ENCODE measurements around the gene DSP.

DNA sequence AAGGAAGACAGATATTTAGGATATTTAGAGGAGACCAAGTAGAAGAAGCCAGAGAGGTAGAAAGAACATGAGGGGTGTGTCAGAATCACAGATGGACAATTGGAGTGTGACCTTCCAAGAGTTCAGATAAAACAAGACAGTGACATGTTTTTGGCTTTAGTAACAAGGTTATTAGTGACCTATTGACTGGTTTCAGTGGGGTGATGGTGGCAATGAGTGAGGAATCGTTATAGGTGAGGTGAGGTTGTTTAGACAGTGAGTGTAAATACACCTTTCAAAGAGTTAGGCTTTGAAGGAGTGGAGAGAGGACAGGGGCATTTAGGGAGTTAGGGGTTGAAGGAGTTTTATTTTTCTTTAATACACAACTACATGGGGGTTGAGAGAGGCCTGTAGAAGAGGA is 51.8 kb downstream of the DSP start:
- TF ChIP-seq, protein P1, sequence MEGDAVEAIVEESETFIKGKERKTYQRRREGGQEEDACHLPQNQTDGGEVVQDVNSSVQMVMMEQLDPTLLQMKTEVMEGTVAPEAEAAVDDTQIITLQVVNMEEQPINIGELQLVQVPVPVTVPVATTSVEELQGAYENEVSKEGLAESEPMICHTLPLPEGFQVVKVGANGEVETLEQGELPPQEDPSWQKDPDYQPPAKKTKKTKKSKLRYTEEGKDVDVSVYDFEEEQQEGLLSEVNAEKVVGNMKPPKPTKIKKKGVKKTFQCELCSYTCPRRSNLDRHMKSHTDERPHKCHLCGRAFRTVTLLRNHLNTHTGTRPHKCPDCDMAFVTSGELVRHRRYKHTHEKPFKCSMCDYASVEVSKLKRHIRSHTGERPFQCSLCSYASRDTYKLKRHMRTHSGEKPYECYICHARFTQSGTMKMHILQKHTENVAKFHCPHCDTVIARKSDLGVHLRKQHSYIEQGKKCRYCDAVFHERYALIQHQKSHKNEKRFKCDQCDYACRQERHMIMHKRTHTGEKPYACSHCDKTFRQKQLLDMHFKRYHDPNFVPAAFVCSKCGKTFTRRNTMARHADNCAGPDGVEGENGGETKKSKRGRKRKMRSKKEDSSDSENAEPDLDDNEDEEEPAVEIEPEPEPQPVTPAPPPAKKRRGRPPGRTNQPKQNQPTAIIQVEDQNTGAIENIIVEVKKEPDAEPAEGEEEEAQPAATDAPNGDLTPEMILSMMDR (IDR thresholded peaks at IDR 0.05; ENCODE audit: poor library complexity, severe bottlenecking), result no peak
- TF ChIP-seq EZH2 (IDR thresholded peaks at IDR 0.05; ENCODE audit: borderline replicate concordance, insufficient read depth, low read length, poor library complexity, severe bottlenecking) (no peak), SMC3 (conservative IDR thresholded peaks at IDR 0.05; ENCODE audit: poor library complexity) (no peak), TAF1 (IDR thresholded peaks at IDR 0.05; ENCODE audit: low read depth) (no peak), RAD21 (conservative IDR thresholded peaks at IDR 0.05) (no peak), EP300 (conservative IDR thresholded peaks at IDR 0.05; ENCODE audit: poor library complexity, severe bottlenecking) (no peak), POLR2AphosphoS5 (IDR thresholded peaks at IDR 0.05) (no peak)
- TF ChIP-seq, protein P2, sequence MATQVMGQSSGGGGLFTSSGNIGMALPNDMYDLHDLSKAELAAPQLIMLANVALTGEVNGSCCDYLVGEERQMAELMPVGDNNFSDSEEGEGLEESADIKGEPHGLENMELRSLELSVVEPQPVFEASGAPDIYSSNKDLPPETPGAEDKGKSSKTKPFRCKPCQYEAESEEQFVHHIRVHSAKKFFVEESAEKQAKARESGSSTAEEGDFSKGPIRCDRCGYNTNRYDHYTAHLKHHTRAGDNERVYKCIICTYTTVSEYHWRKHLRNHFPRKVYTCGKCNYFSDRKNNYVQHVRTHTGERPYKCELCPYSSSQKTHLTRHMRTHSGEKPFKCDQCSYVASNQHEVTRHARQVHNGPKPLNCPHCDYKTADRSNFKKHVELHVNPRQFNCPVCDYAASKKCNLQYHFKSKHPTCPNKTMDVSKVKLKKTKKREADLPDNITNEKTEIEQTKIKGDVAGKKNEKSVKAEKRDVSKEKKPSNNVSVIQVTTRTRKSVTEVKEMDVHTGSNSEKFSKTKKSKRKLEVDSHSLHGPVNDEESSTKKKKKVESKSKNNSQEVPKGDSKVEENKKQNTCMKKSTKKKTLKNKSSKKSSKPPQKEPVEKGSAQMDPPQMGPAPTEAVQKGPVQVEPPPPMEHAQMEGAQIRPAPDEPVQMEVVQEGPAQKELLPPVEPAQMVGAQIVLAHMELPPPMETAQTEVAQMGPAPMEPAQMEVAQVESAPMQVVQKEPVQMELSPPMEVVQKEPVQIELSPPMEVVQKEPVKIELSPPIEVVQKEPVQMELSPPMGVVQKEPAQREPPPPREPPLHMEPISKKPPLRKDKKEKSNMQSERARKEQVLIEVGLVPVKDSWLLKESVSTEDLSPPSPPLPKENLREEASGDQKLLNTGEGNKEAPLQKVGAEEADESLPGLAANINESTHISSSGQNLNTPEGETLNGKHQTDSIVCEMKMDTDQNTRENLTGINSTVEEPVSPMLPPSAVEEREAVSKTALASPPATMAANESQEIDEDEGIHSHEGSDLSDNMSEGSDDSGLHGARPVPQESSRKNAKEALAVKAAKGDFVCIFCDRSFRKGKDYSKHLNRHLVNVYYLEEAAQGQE (IDR thresholded peaks at IDR 0.05; ENCODE audit: borderline replicate concordance), result no peak

Data from neural cell (in vitro differentiated cells).